HS-5 (cell line): ENCODE data around the gene USP20.

Source experiments
- DNase-seq: peaks from one replicate; pipeline ENCODE4 v3.0.0-alpha.2; 2012; ENCODE audit warnings: low read depth

Gene USP20

GRCh38 chr9:129875687-129876395 is 40.6 kb downstream of the USP20 start:
- no peak for DNase-seq

- no peak for DNase-seq
Measured at GRCh38 chr9:129876815-129877214, 41.6 kb downstream of the USP20 start.

- DNase-seq, result no peak
Measured at GRCh38 chr9:129878291-129878690, 43.0 kb downstream of the USP20 start.

GRCh38 chr9:129879103-129879699 is 43.9 kb downstream of the USP20 start:
- no peak for DNase-seq

GRCh38 chr9:129879991-129880653 is 44.9 kb downstream of the USP20 start:
- DNase-seq, result no peak

GRCh38 chr9:129880654-129881546 is 45.6 kb downstream of the USP20 start:
- no peak for DNase-seq

- no peak for DNase-seq
Measured at GRCh38 chr9:129881547-129882324, 46.5 kb downstream of the USP20 start.

GRCh38 chr9:129884220-129885017 is 49.2 kb downstream of the USP20 start:
- DNase-seq, result no peak

GRCh38 chr9:129885018-129885669 is 49.9 kb downstream of the USP20 start:
- no peak for DNase-seq

- peak; percentile 67 for DNase-seq
Measured at GRCh38 chr9:129885670-129886106, 50.4 kb downstream of the USP20 start.

GRCh38 chr9:129886226-129887174 is 51.2 kb downstream of the USP20 start:
- DNase-seq, result no peak

GRCh38 chr9:129887334-129888292 is 52.4 kb downstream of the USP20 start:
- DNase-seq, result no peak

- DNase-seq, result no peak
Measured at GRCh38 chr9:129888293-129889121, 53.2 kb downstream of the USP20 start.

GRCh38 chr9:129889122-129889940 is 54.1 kb downstream of the USP20 start:
- no peak for DNase-seq

- no peak for DNase-seq
Measured at GRCh38 chr9:129889941-129890717, 54.9 kb downstream of the USP20 start.
